Cardiac muscle cell (in vitro differentiated cells and primary cell): ENCODE results near the gene CLEC20A. TPM values are rescaled to one million over a fixed set of nuclear protein-coding genes. Genes with fewer than 3 reads are reported as not detected.
A peak's percentile ranks its signal among the peaks of the same experiment; 100 is the strongest.

ENCODE experiments used
- DNase-seq, 2 donors: peaks; one replicate each; pipeline versions ENCODE4 v3.0.0 to v3.0.0-alpha.2; 2010 to 2017; ENCODE audit warnings: low read depth in 1 of 2, low spot score in 1 of 2
- H3K27ac ChIP-seq: fragments of 200-600 bp; sonication (generic); 2 replicates; pipeline ENCODE4 v1.5.1; 2016
- H3K27me3 ChIP-seq: fragments of 200-600 bp; sonication (generic); 2 replicates; pipeline ENCODE4 v1.6.0; 2016; ENCODE audit warnings: control low read depth
- H3K36me3 ChIP-seq: fragments of 200-600 bp; sonication (generic); 2 replicates; pipeline ENCODE4 v1.5.1; 2016; ENCODE audit warnings: control low read depth
- H3K4me1 ChIP-seq: fragments of 200-600 bp; sonication (generic); 2 replicates; pipeline ENCODE4 v1.8.1; 2017; ENCODE audit warnings: low read depth, mild to moderate bottlenecking, mixed run types
- H3K4me3 ChIP-seq: fragments of 200-600 bp; sonication (generic); 2 replicates; pipeline ENCODE4 v1.5.1; 2016; ENCODE audit warnings: mild to moderate bottlenecking
- H3K9me3 ChIP-seq: fragments of 200-600 bp; sonication (generic); 2 replicates; pipeline ENCODE4 v1.5.1; 2017; ENCODE audit warnings: low read depth, mild to moderate bottlenecking, control low read depth
- CTCF ChIP-seq: IDR thresholded peaks from 2 replicates; pipeline ENCODE4 v1.5.1; 2012; ENCODE audit warnings: low read depth, mild to moderate bottlenecking, low read length
- polyA plus RNA-seq: library from polyadenylated mRNA; unstranded; fragments of >200 nt; fragmentation: Nextera tagmentation; extraction: Ambion mirVana; gene quantifications from 2 replicates; pipeline ENCODE4 v1.2.1, GENCODE V29; 2016
- total RNA-seq: library from RNA; depleted of rRNA; stranded (reverse); fragments of >200 nt; gene quantifications from 2 replicates; pipeline ENCODE4 v1.2.3, GENCODE V29; 2016

The CLEC20A gene
- total and polyA plus RNA-seq, 2 experiments from 2014 or later = not detected

- Histone ChIP-seq H3K4me1 (peaks cover 7% of the 10 kb centered on the region), H3K27me3 (no peaks in the 10 kb centered on the region), H3K9me3 (no peaks in the 10 kb centered on the region), H3K4me3 (no peak overlapping the region), H3K36me3 (no peaks in the 10 kb centered on the region), H3K27ac (no peak overlapping the region)
- peak; percentile 85 to 89 for DNase-seq
- peak; percentile 91 for TF ChIP-seq CTCF
These were observed 35.6 kb upstream of the CLEC20A start for GRCh38 chr1:178532392-178532791.

GRCh38 chr1:178531887-178532286 is 35.1 kb upstream of the CLEC20A start:
- Histone ChIP-seq H3K27ac (no peak overlapping the region), H3K9me3 (no peaks in the 10 kb centered on the region), H3K4me1 (peaks cover 7% of the 10 kb centered on the region), H3K27me3 (no peaks in the 10 kb centered on the region), H3K36me3 (no peaks in the 10 kb centered on the region), H3K4me3 (no peak overlapping the region)
- no peak for TF ChIP-seq CTCF
- DNase-seq = no peak

- Histone ChIP-seq H3K4me1 (peaks cover 7% of the 10 kb centered on the region), H3K27ac (no peak overlapping the region)
These were observed 33.7 kb upstream of the CLEC20A start for GRCh38 chr1:178530502-178530901.

GRCh38 chr1:178530037-178530402 is 33.3 kb upstream of the CLEC20A start:
- DNase-seq = peak in 1 of 2 donors; percentile 40
- Histone ChIP-seq H3K4me1 (peaks cover 7% of the 10 kb centered on the region), H3K27ac (no peak overlapping the region), H3K9me3 (no peaks in the 10 kb centered on the region), H3K36me3 (no peaks in the 10 kb centered on the region), H3K27me3 (no peaks in the 10 kb centered on the region), H3K4me3 (no peak overlapping the region)
- no peak for TF ChIP-seq CTCF

More at GRCh38 chr1:178530502-178530901, 33.7 kb upstream of the CLEC20A start:
- H3K27me3 ChIP-seq = no peaks in the 10 kb centered on the region
- no peak overlapping the region for H3K4me3 ChIP-seq
- no peaks in the 10 kb centered on the region for H3K9me3 ChIP-seq
- DNase-seq = no peak
- no peak for TF ChIP-seq CTCF
- no peaks in the 10 kb centered on the region for H3K36me3 ChIP-seq

GRCh38 chr1:178529364-178530036 is 32.7 kb upstream of the CLEC20A start:
- Histone ChIP-seq H3K4me3 (no peak overlapping the region), H3K9me3 (no peaks in the 10 kb centered on the region), H3K27me3 (no peaks in the 10 kb centered on the region), H3K36me3 (no peaks in the 10 kb centered on the region), H3K27ac (no peak overlapping the region), H3K4me1 (peaks cover 7% of the 10 kb centered on the region)
- TF ChIP-seq CTCF = no peak
- no peak for DNase-seq

- Histone ChIP-seq H3K27me3 (no peaks in the 10 kb centered on the region), H3K4me3 (no peak overlapping the region), H3K9me3 (no peaks in the 10 kb centered on the region), H3K27ac (no peak overlapping the region), H3K4me1 (peaks cover 7% of the 10 kb centered on the region), H3K36me3 (no peaks in the 10 kb centered on the region)
- TF ChIP-seq CTCF = no peak
- DNase-seq = no peak
These were observed 32.2 kb upstream of the CLEC20A start for GRCh38 chr1:178528953-178529335.
